ENCODE measurements around the gene ZKSCAN7. TPM values are rescaled to one million over a fixed set of nuclear protein-coding genes. Genes with fewer than 3 reads are reported as not detected.
"Not testable (repeated sequence)": the region's sequence is repeated elsewhere in the genome, so short reads cannot be mapped to it uniquely, and the experiment has no call there.

Gene ZKSCAN7
- total RNA-seq, 1 experiment from 2014 or later: 0.83 TPM

DNA sequence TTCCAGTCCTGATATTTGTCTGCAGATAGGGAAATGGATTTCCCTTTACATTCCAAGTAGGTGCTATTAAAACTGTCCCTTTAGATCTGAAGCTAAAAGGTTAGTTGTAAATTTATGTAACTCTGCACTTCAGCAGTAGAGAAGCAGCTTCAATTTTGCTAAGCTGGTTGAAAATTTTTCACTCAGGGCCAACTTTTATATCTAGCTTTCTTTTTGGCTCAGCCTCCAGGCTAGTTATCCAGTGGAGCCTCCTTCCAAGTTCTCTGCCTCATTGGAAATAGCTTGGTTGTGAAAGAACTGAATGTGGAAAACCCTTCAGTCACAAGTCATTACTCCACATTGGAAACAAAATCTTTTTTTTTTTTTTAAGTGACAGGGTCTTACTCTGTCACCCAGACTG lies 21.6 kb downstream of the ZKSCAN7 start:
- Histone ChIP-seq H4K20me1 (ENCODE audit: insufficient read depth) (no peaks in the 10 kb centered on the region), H3K4me2 (no peak overlapping the region), H3K27ac (no peak overlapping the region), H3K4me3 (no peak overlapping the region), H3K27me3 (ENCODE audit: insufficient read depth, low read depth) (peaks cover 9% of the 10 kb centered on the region; the same call in 1 of the 2 replicates), H3K79me2 (ENCODE audit: low read depth) (no peaks in the 10 kb centered on the region), H3K4me1 (replicated peaks; ENCODE audit: insufficient read depth) (no peaks in the 10 kb centered on the region), H2AFZ (no peak overlapping the region), H3F3A (ENCODE audit: insufficient read depth, low read depth) (no peaks in the 10 kb centered on the region), H3K36me3 (ENCODE audit: low read depth) (no peaks in the 10 kb centered on the region), H3K9me3 (ENCODE audit: insufficient read depth, low read depth) (no peaks in the 10 kb centered on the region), H3K9me2 (ENCODE audit: insufficient read depth) (no peaks in the 10 kb centered on the region)
- ChIA-PET CTCF (no interaction called here), POLR2A (ENCODE audit: unreplicated experiment) (no interaction called here)
- DNase-seq: no peak
- BruUV-seq (replicated peaks): no TSS peak
- TF ChIP-seq, protein P1, sequence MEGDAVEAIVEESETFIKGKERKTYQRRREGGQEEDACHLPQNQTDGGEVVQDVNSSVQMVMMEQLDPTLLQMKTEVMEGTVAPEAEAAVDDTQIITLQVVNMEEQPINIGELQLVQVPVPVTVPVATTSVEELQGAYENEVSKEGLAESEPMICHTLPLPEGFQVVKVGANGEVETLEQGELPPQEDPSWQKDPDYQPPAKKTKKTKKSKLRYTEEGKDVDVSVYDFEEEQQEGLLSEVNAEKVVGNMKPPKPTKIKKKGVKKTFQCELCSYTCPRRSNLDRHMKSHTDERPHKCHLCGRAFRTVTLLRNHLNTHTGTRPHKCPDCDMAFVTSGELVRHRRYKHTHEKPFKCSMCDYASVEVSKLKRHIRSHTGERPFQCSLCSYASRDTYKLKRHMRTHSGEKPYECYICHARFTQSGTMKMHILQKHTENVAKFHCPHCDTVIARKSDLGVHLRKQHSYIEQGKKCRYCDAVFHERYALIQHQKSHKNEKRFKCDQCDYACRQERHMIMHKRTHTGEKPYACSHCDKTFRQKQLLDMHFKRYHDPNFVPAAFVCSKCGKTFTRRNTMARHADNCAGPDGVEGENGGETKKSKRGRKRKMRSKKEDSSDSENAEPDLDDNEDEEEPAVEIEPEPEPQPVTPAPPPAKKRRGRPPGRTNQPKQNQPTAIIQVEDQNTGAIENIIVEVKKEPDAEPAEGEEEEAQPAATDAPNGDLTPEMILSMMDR (conservative IDR thresholded peaks at IDR 0.05): no peak
- TF ChIP-seq EZH2 (IDR thresholded peaks at IDR 0.05; ENCODE audit: low read depth): no peak
- intact Hi-C loops (cut with micrococcal nuclease; ENCODE audit: unreplicated experiment): no loop called here

DNA sequence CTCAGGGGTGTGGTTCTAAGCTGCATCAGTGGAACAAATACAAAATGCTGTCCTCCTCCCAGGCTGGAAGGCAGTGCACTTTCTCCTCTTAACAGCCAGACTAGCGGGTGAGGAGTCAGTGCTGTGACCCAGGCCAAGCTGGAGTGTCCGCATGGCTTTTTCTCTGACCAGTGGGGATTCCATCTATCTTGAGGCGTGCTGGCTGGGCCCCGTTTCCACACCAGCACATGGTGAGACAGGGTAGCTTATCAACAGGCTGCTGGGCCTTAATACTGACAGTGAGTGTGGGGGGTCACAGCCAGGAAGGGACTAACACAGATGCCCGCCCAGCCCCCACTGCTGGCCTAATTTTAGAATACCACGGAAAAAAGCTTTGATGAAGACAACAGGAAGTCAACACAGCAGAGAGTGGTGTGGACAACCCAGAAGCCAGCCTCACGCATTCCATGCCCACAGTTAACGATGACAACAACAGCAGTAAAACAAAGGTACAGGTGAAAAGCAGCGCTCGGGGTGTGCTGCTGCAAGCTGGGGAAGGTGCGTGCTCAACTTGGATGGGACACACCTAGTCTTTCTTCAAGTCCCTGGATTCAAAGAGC lies 22.5 kb downstream of the ZKSCAN7 start:
- H3K27ac ChIP-seq; H3K4me1 ChIP-seq (replicated peaks; ENCODE audit: insufficient read depth); DNase-seq; CTCF ChIA-PET; H4K20me1 ChIP-seq (ENCODE audit: insufficient read depth); POLR2A ChIA-PET (ENCODE audit: unreplicated experiment); H3K9me2 ChIP-seq (ENCODE audit: insufficient read depth); H2AFZ ChIP-seq; H3K79me2 ChIP-seq (ENCODE audit: low read depth); H3K9me3 ChIP-seq (ENCODE audit: insufficient read depth, low read depth); H3K36me3 ChIP-seq (ENCODE audit: low read depth); intact Hi-C loops (cut with micrococcal nuclease; ENCODE audit: unreplicated experiment); BruUV-seq (replicated peaks); H3F3A ChIP-seq (ENCODE audit: insufficient read depth, low read depth); H3K4me3 ChIP-seq; H3K4me2 ChIP-seq: not testable (repeated sequence)
- peaks cover 17% of the 10 kb centered on the region; the same call in 1 of the 2 replicates for H3K27me3 ChIP-seq (ENCODE audit: insufficient read depth, low read depth)

GRCh38 chr3:44578316-44578715 lies 23.3 kb downstream of the ZKSCAN7 start:
- H3K79me2 ChIP-seq (ENCODE audit: low read depth); intact Hi-C loops (cut with micrococcal nuclease; ENCODE audit: unreplicated experiment); BruUV-seq (replicated peaks); H3K36me3 ChIP-seq (ENCODE audit: low read depth); DNase-seq; CTCF ChIA-PET; H3K27ac ChIP-seq; H3K9me2 ChIP-seq (ENCODE audit: insufficient read depth); H3K4me1 ChIP-seq (replicated peaks; ENCODE audit: insufficient read depth); H3F3A ChIP-seq (ENCODE audit: insufficient read depth, low read depth); H3K4me3 ChIP-seq; POLR2A ChIA-PET (ENCODE audit: unreplicated experiment); H3K4me2 ChIP-seq; H2AFZ ChIP-seq; H3K9me3 ChIP-seq (ENCODE audit: insufficient read depth, low read depth); H4K20me1 ChIP-seq (ENCODE audit: insufficient read depth): not testable (repeated sequence)
- H3K27me3 ChIP-seq (ENCODE audit: insufficient read depth, low read depth): peaks cover 23% of the 10 kb centered on the region; the same call in 1 of the 2 replicates

DNA sequence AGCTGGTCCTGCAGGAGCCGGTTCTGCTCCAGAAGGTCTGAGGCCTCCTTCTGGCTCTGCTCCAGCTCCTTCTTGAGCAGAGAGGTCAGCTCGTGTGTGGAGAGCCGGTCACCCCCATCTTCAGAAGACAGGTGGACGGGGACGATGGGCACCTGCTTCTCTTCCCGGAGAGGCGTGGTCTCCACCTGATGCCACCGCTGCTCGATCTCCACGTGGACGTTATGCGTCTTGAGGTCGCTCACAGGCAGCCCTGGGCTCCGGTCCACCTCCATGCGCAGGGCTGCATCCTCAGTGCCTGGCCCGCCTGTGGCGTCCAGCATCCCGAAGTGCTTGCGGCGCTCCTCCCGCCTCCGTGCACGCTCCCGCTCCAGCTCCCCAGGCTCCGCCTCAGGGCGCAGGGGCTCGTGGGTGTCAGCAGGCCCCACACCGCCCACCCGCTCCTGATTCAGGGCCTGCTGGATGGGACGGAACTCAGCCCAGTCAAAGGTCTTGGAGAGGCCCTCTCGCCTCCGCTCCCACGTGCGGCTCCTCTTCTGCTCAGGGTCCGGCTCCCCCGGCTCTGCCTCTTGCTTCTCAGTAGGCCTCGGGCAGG lies 24.0 kb downstream of the ZKSCAN7 start:
- H2AFZ ChIP-seq; intact Hi-C loops (cut with micrococcal nuclease; ENCODE audit: unreplicated experiment); H3K27ac ChIP-seq; CTCF ChIA-PET; H3F3A ChIP-seq (ENCODE audit: insufficient read depth, low read depth); BruUV-seq (replicated peaks); H3K4me1 ChIP-seq (replicated peaks; ENCODE audit: insufficient read depth); DNase-seq; H4K20me1 ChIP-seq (ENCODE audit: insufficient read depth); H3K4me2 ChIP-seq; H3K36me3 ChIP-seq (ENCODE audit: low read depth); H3K79me2 ChIP-seq (ENCODE audit: low read depth); H3K9me3 ChIP-seq (ENCODE audit: insufficient read depth, low read depth); H3K4me3 ChIP-seq; H3K9me2 ChIP-seq (ENCODE audit: insufficient read depth); POLR2A ChIA-PET (ENCODE audit: unreplicated experiment): not testable (repeated sequence)
- H3K27me3 ChIP-seq (ENCODE audit: insufficient read depth, low read depth): peaks cover 29% of the 10 kb centered on the region; the same call in 1 of the 2 replicates

DNA sequence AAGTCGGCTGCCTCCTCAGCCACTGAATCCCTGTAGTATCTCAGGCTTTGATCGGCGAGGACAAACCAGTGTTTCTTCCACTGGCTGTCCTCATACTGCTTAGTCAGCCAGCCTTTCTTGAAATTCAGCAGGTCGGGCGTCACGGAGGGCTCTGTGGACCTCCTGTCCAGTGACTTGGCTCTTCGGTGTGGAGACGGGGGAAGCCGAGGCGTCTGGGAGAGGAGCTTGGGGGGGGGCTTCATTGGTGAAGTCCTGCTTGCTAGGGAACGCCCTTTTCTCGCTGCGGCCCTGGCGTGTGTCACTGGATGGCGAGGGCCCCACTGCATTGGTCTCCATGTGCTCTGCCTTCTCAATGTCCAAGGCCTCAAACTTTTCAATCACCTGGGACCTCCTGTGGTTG lies 24.8 kb downstream of the ZKSCAN7 start:
- POLR2A ChIA-PET (ENCODE audit: unreplicated experiment); H4K20me1 ChIP-seq (ENCODE audit: insufficient read depth); H3K9me3 ChIP-seq (ENCODE audit: insufficient read depth, low read depth); BruUV-seq (replicated peaks); H3K27ac ChIP-seq; H3K36me3 ChIP-seq (ENCODE audit: low read depth); DNase-seq; H3K4me2 ChIP-seq; H3K4me1 ChIP-seq (replicated peaks; ENCODE audit: insufficient read depth); H3K9me2 ChIP-seq (ENCODE audit: insufficient read depth); H2AFZ ChIP-seq; H3K4me3 ChIP-seq; CTCF ChIA-PET; H3K79me2 ChIP-seq (ENCODE audit: low read depth); H3F3A ChIP-seq (ENCODE audit: insufficient read depth, low read depth); intact Hi-C loops (cut with micrococcal nuclease; ENCODE audit: unreplicated experiment): not testable (repeated sequence)
- peaks cover 26% of the 10 kb centered on the region; the same call in 1 of the 2 replicates for H3K27me3 ChIP-seq (ENCODE audit: insufficient read depth, low read depth)

- H3K4me1 ChIP-seq (replicated peaks; ENCODE audit: insufficient read depth); CTCF ChIA-PET; H2AFZ ChIP-seq; H3F3A ChIP-seq (ENCODE audit: insufficient read depth, low read depth); H3K79me2 ChIP-seq (ENCODE audit: low read depth); H3K27ac ChIP-seq; H3K4me3 ChIP-seq; H3K4me2 ChIP-seq; intact Hi-C loops (cut with micrococcal nuclease; ENCODE audit: unreplicated experiment); BruUV-seq (replicated peaks); H3K9me2 ChIP-seq (ENCODE audit: insufficient read depth); H3K9me3 ChIP-seq (ENCODE audit: insufficient read depth, low read depth); DNase-seq; H4K20me1 ChIP-seq (ENCODE audit: insufficient read depth); POLR2A ChIA-PET (ENCODE audit: unreplicated experiment); H3K36me3 ChIP-seq (ENCODE audit: low read depth): not testable (repeated sequence)
- peaks cover 32% of the 10 kb centered on the region; the same call in 1 of the 2 replicates for H3K27me3 ChIP-seq (ENCODE audit: insufficient read depth, low read depth)
Observed at GRCh38 chr3:44580971-44581370, 26.0 kb downstream of the ZKSCAN7 start.
